Measurements from ENCODE around the gene OPCML. TPM values are rescaled to one million over a fixed set of nuclear protein-coding genes. Genes with fewer than 3 reads are reported as not detected.

Gene OPCML
- total and polyA plus RNA-seq, 2 of the 13 experiments (the other 11 are each of a cell fraction or from before 2014, with no cell fraction given) = not detected

DNA sequence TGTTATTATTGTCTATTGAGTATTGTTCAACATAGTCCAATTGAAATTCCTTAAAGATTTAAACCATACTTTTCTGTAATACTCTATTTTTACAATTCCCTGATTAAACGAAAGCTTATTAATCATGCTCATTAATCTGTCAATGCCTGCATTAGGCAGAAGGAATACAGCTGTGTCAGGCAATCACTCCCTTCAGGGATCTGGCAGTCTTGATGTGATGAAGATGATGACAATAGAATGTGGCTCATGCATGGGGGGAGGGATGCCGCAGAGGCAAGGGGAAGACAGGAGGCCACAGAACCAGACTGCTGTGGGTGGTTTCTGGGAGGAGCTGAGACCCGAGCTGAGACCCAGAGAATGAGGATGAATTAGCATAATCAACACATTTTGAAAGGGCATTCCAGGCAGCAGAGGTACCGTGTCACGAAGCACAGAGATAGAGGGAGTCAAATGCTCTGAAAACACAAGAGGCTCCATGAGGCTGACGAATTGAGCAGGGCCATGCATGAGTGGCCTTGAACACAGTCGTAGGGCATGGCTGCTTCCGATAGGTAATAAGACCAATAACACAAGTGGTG lies 1075.5 kb downstream of the OPCML start:
- POLR2A ChIA-PET = no interaction called here
- no peak overlapping the region for H3K9ac ChIP-seq (ENCODE audit: insufficient read depth, low read depth, low read length)
- intact Hi-C loops (cut with micrococcal nuclease; ENCODE audit: unreplicated experiment) (no loop called here), in situ Hi-C loops (cut with HindIII; ENCODE audit: extremely low pct_ligation_motif_present, low pct_unique_long_range_greater_than_20kb) (no loop called here)
- H3K79me2 ChIP-seq (ENCODE audit: insufficient read depth, low read length) = no peaks in the 10 kb centered on the region
- DNase-seq (ENCODE audit: low spot score) = no peak
- FAIRE-seq = no peak
- no peaks in the 10 kb centered on the region for H3K36me3 ChIP-seq (replicated peaks in 1 of 2; ENCODE audit: control insufficient read depth in 1 of 2, insufficient read depth in 2 of 2, low read length in 2 of 2)
- H3K27me3 ChIP-seq (ENCODE audit: control insufficient read depth in 1 of 2, insufficient read depth in 2 of 2, low read length in 2 of 2) = no peaks in the 10 kb centered on the region
- H3K27ac ChIP-seq (ENCODE audit: extremely low read length, insufficient read depth, low read length) = no peak overlapping the region
- no peak overlapping the region for H3K4me2 ChIP-seq (ENCODE audit: low read depth, low read length)
- no peaks in the 10 kb centered on the region for H4K20me1 ChIP-seq (ENCODE audit: insufficient read depth, low read length)
- no peaks in the 10 kb centered on the region for H3K4me1 ChIP-seq (ENCODE audit: insufficient read depth, low read length)
- 24% methylated on average over 8 of the region's 8 CpGs for WGBS (ENCODE audit: low lambda C conversion rate)
- peaks cover 62% of the 10 kb centered on the region for H3K9me3 ChIP-seq (ENCODE audit: low read length)
- no peak for ATAC-seq
- H3K4me3 ChIP-seq (replicated peaks in 1 of 3; ENCODE audit: insufficient read depth in 1 of 3, low read depth in 2 of 3, low read length in 3 of 3) = no peak overlapping the region
- CTCF ChIA-PET (ENCODE audit: low intra/inter-chr PET ratio, low total read pairs) = no interaction called here
- no TSS peak for BruUV-seq (replicated peaks)
- H2AFZ ChIP-seq (ENCODE audit: low read length) = no peak overlapping the region
- TF ChIP-seq ZZZ3 (CRISPR knock-in tag; IDR thresholded peaks at IDR 0.05; ENCODE audit: borderline replicate concordance) (no peak), ZNF333 (CRISPR knock-in tag; IDR thresholded peaks at IDR 0.05; ENCODE audit: borderline replicate concordance) (no peak), NCOA1 (CRISPR knock-in tag; IDR thresholded peaks at IDR 0.05) (no peak), FIP1L1 (IDR thresholded peaks at IDR 0.05; ENCODE audit: borderline replicate concordance, insufficient read depth, low read depth, low read length) (no peak), ZNF124 (CRISPR knock-in tag; IDR thresholded peaks at IDR 0.05) (no peak), POLR2AphosphoS2 (IDR thresholded peaks at IDR 0.05; ENCODE audit: low read depth, low read length) (no peak), ETV5 (CRISPR knock-in tag; IDR thresholded peaks at IDR 0.05; ENCODE audit: borderline replicate concordance) (no peak), ZNF441 (CRISPR knock-in tag; IDR thresholded peaks at IDR 0.05; ENCODE audit: borderline replicate concordance) (no peak), ZEB1 (IDR thresholded peaks at IDR 0.05; ENCODE audit: insufficient replicate concordance, low read depth) (no peak), SRY (CRISPR knock-in tag; IDR thresholded peaks at IDR 0.05) (no peak), CHD4 (IDR thresholded peaks at IDR 0.05; ENCODE audit: borderline replicate concordance, low read length) (no peak), TEAD3 (CRISPR knock-in tag; optimal IDR thresholded peaks at IDR 0.05; ENCODE audit: borderline replicate concordance) (no peak), RAD21 (CRISPR knock-in tag; IDR thresholded peaks at IDR 0.05) (no peak)
- TF ChIP-seq, protein P1, sequence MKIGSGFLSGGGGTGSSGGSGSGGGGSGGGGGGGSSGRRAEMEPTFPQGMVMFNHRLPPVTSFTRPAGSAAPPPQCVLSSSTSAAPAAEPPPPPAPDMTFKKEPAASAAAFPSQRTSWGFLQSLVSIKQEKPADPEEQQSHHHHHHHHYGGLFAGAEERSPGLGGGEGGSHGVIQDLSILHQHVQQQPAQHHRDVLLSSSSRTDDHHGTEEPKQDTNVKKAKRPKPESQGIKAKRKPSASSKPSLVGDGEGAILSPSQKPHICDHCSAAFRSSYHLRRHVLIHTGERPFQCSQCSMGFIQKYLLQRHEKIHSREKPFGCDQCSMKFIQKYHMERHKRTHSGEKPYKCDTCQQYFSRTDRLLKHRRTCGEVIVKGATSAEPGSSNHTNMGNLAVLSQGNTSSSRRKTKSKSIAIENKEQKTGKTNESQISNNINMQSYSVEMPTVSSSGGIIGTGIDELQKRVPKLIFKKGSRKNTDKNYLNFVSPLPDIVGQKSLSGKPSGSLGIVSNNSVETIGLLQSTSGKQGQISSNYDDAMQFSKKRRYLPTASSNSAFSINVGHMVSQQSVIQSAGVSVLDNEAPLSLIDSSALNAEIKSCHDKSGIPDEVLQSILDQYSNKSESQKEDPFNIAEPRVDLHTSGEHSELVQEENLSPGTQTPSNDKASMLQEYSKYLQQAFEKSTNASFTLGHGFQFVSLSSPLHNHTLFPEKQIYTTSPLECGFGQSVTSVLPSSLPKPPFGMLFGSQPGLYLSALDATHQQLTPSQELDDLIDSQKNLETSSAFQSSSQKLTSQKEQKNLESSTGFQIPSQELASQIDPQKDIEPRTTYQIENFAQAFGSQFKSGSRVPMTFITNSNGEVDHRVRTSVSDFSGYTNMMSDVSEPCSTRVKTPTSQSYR (CRISPR knock-in tag; IDR thresholded peaks at IDR 0.05; ENCODE audit: borderline replicate concordance) = no peak
- TF ChIP-seq, protein P2, sequence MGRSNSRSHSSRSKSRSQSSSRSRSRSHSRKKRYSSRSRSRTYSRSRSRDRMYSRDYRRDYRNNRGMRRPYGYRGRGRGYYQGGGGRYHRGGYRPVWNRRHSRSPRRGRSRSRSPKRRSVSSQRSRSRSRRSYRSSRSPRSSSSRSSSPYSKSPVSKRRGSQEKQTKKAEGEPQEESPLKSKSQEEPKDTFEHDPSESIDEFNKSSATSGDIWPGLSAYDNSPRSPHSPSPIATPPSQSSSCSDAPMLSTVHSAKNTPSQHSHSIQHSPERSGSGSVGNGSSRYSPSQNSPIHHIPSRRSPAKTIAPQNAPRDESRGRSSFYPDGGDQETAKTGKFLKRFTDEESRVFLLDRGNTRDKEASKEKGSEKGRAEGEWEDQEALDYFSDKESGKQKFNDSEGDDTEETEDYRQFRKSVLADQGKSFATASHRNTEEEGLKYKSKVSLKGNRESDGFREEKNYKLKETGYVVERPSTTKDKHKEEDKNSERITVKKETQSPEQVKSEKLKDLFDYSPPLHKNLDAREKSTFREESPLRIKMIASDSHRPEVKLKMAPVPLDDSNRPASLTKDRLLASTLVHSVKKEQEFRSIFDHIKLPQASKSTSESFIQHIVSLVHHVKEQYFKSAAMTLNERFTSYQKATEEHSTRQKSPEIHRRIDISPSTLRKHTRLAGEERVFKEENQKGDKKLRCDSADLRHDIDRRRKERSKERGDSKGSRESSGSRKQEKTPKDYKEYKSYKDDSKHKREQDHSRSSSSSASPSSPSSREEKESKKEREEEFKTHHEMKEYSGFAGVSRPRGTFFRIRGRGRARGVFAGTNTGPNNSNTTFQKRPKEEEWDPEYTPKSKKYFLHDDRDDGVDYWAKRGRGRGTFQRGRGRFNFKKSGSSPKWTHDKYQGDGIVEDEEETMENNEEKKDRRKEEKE (IDR thresholded peaks at IDR 0.05) = no peak
- TF ChIP-seq, protein P3, sequence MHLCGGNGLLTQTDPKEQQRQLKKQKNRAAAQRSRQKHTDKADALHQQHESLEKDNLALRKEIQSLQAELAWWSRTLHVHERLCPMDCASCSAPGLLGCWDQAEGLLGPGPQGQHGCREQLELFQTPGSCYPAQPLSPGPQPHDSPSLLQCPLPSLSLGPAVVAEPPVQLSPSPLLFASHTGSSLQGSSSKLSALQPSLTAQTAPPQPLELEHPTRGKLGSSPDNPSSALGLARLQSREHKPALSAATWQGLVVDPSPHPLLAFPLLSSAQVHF (CRISPR knock-in tag; IDR thresholded peaks at IDR 0.05) = no peak

Data from HepG2 (cell line).